WERI-Rb-1 (cell line): ENCODE measurements around the gene BORCS8.
"Not testable (repeated sequence)": the region's sequence is repeated elsewhere in the genome, so short reads cannot be mapped to it uniquely, and the experiment has no call there.

Experiments used
- DNase-seq: peaks from one replicate; pipeline ENCODE4 v3.0.0-alpha.2; 2020
- H3K27ac ChIP-seq: fragments of 250-450 bp; sonication (Bioruptor Pico); 2 replicates; pipeline ENCODE4 v1.5.1; 2020; ENCODE audit warnings: mild to moderate bottlenecking, moderate library complexity
- H3K27me3 ChIP-seq: fragments of 250-450 bp; sonication (Bioruptor Pico); 2 replicates; pipeline ENCODE4 v1.5.1; 2021; ENCODE audit warnings: mild to moderate bottlenecking, low read depth, moderate library complexity; ENCODE audit not compliant: insufficient read depth, severe bottlenecking
- H3K36me3 ChIP-seq: fragments of 250-450 bp; sonication (Bioruptor Pico); 2 replicates; pipeline ENCODE4 v1.5.1; 2020; ENCODE audit warnings: mild to moderate bottlenecking, moderate library complexity
- H3K4me3 ChIP-seq: 2 replicates; pipeline ENCODE4 v1.5.1; 2011; ENCODE audit warnings: low read depth, mild to moderate bottlenecking, control low read depth, low read length
- H3K9me3 ChIP-seq: fragments of 250-450 bp; sonication (Bioruptor Pico); 2 replicates; pipeline ENCODE4 v1.5.1; 2021; ENCODE audit warnings: mild to moderate bottlenecking, moderate library complexity; ENCODE audit not compliant: severe bottlenecking
- TF ChIP-seq, protein P1 (sequence below): IDR thresholded peaks from 2 replicates; pipeline ENCODE4 v1.5.1; 2011; ENCODE audit warnings: low read depth, mild to moderate bottlenecking, control low read depth, inconsistent platforms, low read length

The BORCS8 gene

DNA sequence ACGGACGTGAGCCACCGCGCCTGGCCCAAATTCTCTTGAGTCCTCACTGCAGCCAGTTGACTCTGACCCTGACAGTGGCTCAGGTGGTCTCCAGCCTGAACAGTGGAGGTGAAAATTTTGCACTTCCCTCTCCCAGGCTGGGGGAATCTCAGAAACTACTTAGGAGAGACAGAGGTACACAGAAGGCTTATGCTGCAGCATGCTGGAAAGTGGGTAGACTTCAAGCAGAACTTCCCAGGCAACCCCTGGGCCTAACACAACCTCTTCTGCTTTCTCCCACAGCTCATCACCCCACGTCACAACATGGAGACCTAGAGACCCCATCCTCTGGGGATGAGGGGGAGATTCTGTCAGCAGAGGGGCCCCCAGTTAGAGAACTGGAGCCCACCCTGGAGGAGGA is 34.3 kb upstream of the BORCS8 start:
- H3K9me3 ChIP-seq: peaks cover 3% of the 10 kb centered on the region
- no peak overlapping the region for H3K4me3 ChIP-seq
- H3K27me3 ChIP-seq: no peaks in the 10 kb centered on the region
- no peaks in the 10 kb centered on the region for H3K36me3 ChIP-seq
- DNase-seq: no peak
- no peak overlapping the region for H3K27ac ChIP-seq
- TF ChIP-seq, protein P1, sequence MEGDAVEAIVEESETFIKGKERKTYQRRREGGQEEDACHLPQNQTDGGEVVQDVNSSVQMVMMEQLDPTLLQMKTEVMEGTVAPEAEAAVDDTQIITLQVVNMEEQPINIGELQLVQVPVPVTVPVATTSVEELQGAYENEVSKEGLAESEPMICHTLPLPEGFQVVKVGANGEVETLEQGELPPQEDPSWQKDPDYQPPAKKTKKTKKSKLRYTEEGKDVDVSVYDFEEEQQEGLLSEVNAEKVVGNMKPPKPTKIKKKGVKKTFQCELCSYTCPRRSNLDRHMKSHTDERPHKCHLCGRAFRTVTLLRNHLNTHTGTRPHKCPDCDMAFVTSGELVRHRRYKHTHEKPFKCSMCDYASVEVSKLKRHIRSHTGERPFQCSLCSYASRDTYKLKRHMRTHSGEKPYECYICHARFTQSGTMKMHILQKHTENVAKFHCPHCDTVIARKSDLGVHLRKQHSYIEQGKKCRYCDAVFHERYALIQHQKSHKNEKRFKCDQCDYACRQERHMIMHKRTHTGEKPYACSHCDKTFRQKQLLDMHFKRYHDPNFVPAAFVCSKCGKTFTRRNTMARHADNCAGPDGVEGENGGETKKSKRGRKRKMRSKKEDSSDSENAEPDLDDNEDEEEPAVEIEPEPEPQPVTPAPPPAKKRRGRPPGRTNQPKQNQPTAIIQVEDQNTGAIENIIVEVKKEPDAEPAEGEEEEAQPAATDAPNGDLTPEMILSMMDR: no peak

- H3K4me3 ChIP-seq: peak overlapping the region; percentile 28
- H3K27me3 ChIP-seq: no peaks in the 10 kb centered on the region
Measured at GRCh38 chr19:19224852-19225494, 33.0 kb upstream of the BORCS8 start.

DNA sequence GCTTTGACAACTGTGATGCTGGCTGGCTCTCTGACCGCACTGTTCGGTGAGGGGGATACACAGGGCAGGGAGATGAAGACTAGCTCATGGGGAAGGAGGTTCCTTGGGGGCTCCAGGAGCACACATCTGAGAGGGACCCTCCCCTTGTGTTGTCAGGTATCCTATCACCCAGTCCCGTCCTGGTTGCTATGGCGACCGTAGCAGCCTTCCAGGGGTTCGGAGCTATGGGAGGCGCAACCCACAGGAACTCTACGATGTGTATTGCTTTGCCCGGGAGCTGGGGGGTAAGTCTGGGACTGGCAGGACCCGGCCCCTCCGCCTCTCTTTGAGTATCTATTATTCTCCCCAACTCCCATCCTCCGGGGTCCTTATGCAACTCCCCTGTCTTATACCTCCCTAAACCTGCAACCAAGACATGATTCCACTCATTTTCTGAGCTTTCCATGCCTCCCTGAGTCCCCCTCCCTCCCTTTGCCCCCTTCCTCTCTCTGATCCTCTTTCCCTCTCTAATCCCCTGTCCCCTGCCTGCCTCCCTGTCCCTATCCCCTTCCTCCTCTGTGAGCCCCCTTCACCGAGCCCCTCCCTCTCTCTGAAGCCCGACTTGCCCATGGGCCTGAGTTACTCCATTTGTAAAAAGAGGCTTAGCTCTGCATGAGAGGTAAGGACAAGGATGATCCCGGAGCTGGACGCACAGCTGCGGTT is 32.3 kb upstream of the BORCS8 start:
- H3K36me3 ChIP-seq: no peaks in the 10 kb centered on the region
- H3K27me3 ChIP-seq: no peaks in the 10 kb centered on the region
- H3K27ac ChIP-seq: peak overlapping the region; percentile 79
- DNase-seq: peak; percentile 75
- TF ChIP-seq, protein P1: no peak
- peak overlapping the region; percentile 28 for H3K4me3 ChIP-seq
- H3K9me3 ChIP-seq: peaks cover 3% of the 10 kb centered on the region

More at GRCh38 chr19:19224852-19225494, 33.0 kb upstream of the BORCS8 start:
- peak; percentile 95 for DNase-seq
- peak overlapping the region; percentile 79 for H3K27ac ChIP-seq
- TF ChIP-seq, protein P1: peak; percentile 94
- H3K36me3 ChIP-seq: no peaks in the 10 kb centered on the region
- peaks cover 3% of the 10 kb centered on the region for H3K9me3 ChIP-seq

DNA sequence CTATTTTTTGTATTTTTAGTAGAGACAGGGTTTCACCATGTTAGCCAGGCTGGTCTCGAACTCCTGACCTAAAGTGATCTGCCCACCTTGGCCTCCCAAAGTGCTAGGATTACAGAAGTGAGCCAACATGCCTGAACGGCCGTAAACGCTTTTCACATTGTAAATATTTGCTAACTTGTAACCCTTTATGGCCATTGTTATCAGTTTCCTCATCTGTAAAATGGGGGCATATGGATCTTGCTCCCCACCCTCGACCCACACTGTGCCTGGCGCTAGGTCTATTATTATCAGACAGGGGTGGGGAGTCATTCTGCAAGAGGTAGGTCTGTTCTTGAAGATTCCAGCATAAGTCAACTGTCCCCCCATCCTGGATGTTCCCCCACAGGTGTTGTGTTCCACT is 31.7 kb upstream of the BORCS8 start:
- no peaks in the 10 kb centered on the region for H3K36me3 ChIP-seq
- no peak overlapping the region for H3K27ac ChIP-seq
- no peak for DNase-seq
- peaks cover 3% of the 10 kb centered on the region for H3K9me3 ChIP-seq
- TF ChIP-seq, protein P1: no peak
- no peak overlapping the region for H3K4me3 ChIP-seq
- no peaks in the 10 kb centered on the region for H3K27me3 ChIP-seq

GRCh38 chr19:19223060-19223459 is 31.1 kb upstream of the BORCS8 start:
- Histone ChIP-seq H3K4me3 (no peak overlapping the region), H3K9me3 (peaks cover 3% of the 10 kb centered on the region), H3K27me3 (no peaks in the 10 kb centered on the region), H3K27ac (no peak overlapping the region), H3K36me3 (no peaks in the 10 kb centered on the region)
- TF ChIP-seq, protein P1: no peak
- no peak for DNase-seq

DNA sequence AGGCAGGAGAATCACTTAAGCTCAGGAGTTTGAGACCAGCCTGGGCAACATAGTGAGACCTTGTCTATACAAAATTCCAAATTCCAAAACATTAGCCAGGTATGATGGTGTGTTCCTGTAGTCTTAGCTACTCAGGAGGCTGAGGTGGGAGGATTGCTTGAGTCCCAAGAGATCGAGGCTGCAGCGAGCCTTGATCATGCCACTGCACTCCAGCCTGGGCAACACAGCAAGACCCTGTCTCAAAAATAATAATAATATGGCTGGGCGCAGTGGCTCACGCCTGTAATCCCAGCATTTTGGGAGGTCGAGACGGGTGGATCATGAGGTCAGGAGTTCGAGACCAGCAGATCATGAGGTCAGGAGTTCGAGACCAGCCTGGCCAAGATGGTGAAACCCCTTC is 29.0 kb upstream of the BORCS8 start:
- H3K27me3 ChIP-seq, H3K27ac ChIP-seq, H3K9me3 ChIP-seq, DNase-seq, H3K4me3 ChIP-seq, H3K36me3 ChIP-seq: not testable (repeated sequence)
